DMS 273 treated with DMSO at 0.1 percent for 48 hours (cell line): ENCODE results near the gene KIF12.

Experiments used
- DNase-seq: peaks from one replicate; lab custom pipeline; 2025; lab: John Stamatoyannopoulos, UW

KIF12 gene

DNA sequence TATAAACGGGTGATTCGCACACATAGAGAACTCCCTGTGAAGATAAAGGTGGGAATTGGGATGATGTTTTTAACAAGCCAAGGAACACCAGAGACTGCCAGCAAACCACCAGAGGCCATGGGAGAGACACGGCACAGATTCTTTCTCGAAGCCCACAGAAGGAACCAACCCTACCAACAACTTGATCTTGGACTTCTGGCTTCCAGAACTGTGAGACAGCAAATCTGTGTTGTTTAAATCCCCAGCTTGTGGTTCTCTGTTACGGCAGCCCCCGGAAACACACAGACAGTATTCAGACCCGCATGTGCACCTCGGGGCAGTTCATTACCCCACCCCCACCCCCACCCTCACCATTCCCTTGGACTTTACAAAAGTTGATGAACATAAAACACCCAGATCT, 33.8 kb downstream of the KIF12 start:
- DNase-seq, result no peak

DNA sequence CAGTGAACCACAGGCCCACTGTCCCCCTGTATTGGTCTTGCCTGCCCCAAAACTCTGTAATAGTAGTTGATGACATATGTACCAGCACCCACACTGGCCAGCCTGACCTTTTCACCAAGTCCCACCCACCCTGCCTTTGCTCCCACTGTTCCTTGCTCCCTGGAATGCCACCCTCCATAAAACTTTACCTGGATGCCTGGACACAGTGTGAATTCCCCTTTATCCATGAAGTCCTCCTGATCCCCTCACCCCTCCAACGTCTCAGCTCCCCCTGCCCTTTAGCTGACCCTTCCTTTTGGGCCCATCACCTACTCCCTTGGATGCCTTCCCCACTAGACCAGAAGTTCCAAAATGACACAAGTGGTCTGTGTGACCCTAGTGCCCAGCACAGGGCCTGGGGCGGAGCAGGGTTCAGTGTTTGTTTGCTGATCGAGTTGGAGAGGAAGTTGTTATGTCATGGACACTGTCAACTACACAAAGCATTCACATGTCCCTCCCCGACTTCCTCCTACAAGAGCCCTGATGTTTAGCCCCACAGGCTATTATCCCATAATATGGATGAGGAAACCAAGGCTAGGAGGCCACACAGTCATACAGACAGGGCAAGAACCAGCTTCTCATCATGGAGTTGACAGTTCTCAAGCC, 37.1 kb downstream of the KIF12 start:
- no peak for DNase-seq

DNA sequence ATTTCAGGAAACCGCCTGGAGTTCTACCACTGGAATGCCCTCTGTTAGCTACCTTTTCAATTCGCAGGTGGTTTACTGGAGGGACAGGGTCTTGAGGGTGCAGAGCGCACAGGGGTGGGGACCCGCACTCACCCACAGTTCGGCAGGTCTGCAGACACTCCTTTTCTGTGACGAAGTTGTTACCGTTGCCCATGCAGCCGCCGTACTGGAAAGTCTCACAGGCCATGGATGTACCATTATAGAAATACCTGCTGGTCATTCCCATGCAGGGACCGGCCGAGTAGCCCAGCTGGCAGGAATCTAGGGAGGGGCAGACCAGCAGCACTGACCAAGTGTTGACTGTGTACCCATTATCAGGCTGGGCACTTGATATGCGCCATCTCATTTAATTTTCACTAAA, 37.8 kb downstream of the KIF12 start:
- no peak for DNase-seq

GRCh38 chr9:114060711-114061110, 38.4 kb downstream of the KIF12 start:
- DNase-seq, result no peak

- DNase-seq, result no peak
These were observed 39.0 kb downstream of the KIF12 start for GRCh38 chr9:114060070-114060469.

DNA sequence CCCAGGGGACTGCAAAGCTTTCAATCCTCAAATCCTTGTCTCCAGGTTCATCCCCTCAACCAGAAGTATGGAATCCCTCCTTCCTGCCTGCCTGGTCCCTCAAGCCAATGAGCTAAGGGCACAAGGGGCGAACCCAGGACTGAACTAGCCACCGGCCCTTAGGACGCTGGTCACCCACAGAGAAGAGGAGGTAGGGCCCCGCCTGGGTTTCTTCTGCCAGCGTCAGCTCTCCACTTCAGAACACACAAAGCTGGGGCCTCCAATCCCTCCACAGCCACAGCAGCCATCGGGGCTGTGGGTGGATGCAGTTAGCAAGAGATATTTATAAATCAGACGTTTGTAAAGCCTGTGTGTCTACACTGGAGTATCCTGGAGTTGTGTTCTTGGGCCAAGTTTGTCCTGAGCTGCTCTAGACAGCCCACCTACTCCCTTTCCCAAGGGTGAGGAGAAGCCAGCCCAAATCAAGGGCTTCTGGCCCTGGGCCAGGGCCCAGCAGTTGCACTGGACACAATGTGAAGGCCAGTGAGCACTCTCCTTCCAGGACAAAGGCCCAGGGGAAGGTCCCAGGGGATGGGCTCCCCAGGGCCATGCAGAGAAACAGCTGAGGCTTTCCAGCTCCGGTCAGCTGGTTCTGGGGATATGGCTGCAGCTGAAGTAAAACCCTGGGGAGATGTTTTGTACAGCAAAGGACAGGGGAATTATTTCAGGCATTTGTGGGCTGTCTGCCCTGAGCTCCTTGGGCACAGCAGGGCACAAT, 39.9 kb downstream of the KIF12 start:
- DNase-seq, result no peak

DNA sequence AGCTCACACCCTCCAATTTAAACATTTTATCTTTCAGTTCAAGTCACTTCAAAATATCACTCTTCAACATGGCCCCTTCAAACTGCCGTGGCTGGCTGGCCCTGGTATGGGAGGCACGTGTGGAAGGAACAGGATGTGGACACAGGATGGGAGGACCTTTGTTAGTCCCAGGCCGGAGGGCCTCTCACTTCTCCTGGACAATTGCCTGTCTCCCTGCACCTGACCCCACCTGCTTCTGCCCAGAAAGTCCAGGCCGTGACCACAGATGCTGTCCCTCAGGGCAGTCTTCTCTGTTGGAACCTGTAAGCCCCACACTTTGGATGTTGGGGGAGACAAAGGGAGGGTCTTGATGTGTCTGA, 40.4 kb downstream of the KIF12 start:
- DNase-seq, result no peak

- no peak for DNase-seq
These were observed 41.8 kb downstream of the KIF12 start for GRCh38 chr9:114057161-114057885.

DNA sequence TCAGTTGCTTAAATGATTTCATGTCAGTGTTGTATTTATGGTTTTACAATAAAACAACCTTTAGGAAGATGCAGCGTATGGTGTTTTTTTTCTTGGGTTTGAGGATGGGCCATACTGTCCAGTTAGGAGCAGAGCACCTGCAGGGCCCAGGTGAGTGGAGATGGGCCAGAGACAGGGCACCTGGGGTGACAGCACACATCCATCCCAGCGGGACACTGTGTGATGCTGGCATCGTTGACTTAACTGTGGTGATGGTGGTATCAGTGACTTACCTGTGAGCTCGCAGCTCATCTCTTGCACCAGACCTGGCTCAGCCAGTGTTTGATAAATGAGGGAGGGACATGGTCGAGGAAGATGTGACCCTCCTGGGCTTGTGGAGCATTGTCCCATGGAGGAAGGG, 42.6 kb downstream of the KIF12 start:
- DNase-seq, result no peak

GRCh38 chr9:114055894-114056293, 43.2 kb downstream of the KIF12 start:
- no peak for DNase-seq

DNA sequence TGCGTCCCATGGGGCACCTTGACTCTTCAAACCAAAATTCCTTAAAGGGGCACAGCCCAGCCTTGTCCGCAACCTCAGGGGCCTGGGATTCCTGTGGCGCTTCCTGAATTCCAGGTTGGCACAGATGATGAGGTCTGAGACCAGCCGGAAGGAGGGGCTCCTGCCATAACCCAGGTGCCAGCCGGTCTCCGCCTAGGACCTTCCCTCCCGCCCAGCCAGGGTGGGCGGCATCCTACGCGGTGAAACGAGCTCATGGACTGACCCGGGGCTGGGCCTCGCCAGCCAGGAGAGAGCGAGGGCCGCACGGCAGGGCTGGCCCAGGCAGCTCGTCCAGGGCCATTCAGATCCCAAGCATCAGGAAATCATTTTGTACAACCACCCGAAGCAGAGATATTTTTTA, 44.0 kb downstream of the KIF12 start:
- DNase-seq, result no peak

GRCh38 chr9:114054191-114054690, 44.9 kb downstream of the KIF12 start:
- DNase-seq, result no peak

DNA sequence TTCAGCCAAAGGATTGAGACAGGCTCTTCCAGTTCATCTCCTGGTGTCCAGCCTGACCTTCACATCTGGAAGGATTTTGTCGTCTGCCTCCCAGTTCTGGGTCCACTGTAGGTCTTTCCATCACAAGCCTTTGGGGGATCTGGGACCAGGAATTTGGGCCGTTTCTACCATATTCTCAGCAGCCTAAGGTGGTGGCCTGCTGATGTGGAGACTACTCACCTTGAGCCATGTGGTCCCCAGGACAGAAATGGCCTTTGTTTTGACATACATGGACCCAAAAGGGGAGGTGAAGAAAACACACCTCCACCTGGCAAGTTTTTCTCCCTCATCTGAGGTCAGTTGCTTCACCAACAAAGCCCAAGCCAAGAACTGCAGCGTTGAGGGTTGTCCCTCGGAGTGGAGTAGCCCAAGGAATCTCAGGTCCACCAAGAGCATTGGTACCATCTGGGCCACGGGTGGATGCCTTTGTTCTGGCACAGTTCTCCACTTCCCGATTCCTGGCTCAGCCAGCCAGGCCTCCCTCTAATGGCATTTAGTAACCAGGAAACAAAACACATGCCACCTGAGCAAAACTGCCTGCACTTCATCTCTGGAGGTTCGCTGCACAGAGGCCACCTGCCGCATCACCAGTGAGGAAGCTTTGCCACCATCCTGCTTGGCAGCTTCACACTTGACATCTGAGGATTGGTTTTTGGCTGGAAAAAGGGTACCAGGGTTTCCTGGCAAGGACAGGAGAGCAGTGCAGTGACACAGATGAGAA, 45.7 kb downstream of the KIF12 start:
- DNase-seq, result no peak

- no peak for DNase-seq
These were observed 47.4 kb downstream of the KIF12 start for GRCh38 chr9:114051706-114052105.

DNA sequence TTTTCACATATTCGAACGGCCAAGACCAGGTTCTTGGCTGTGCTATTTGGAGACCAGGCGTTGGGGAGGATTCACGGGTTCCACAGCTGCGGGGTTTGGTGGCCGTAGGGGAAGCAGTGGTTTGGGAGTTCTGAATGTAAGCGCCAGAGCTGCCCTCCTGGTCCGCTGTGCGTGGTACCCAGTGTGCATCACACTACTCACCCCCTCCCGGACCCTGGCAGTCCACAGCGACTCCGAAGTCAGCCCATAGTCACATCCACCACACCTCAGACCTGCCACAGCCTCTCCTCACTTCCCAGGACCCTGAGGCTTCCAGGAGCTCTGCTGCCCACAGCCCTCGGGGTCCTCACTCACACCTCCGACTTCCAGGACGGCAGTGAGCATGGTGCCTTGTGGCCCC, 47.8 kb downstream of the KIF12 start:
- no peak for DNase-seq

- DNase-seq, result no peak
These were observed 48.4 kb downstream of the KIF12 start for GRCh38 chr9:114050646-114051045.

GRCh38 chr9:114050226-114050568, 48.9 kb downstream of the KIF12 start:
- no peak for DNase-seq

GRCh38 chr9:114049441-114050225, 49.5 kb downstream of the KIF12 start:
- DNase-seq, result no peak

DNA sequence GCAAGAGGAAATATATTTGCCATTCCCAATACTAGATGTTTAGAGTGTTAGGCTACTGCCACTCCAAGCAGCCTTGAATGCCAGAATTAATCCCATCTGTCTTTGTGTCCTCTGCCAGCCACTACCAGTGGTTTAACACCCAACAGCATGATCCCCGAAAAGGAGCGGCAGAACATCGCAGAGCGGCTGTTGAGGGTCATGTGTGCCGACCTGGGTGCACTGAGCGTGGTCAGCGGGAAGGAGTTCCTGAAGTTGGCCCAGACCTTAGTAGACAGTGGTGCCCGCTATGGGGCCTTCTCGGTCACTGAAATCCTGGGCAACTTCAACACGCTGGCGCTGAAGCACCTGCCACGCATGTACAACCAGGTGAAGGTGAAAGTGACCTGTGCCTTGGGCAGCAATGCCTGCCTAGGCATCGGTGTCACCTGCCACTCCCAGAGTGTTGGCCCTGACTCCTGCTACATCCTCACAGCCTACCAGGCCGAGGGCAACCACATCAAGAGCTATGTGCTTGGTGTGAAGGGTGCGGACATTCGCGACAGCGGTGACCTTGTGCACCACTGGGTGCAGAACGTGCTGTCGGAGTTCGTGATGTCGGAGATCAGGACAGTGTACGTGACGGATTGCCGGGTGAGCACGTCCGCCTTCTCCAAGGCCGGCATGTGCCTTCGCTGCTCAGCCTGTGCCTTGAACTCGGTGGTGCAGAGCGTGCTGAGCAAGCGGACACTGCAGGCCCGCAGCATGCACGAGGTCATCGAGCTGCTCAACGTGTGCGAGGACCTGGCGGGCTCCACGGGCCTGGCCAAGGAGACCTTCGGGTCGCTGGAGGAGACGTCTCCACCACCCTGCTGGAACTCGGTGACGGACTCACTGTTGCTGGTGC, 50.3 kb downstream of the KIF12 start:
- no peak for DNase-seq

- DNase-seq, result no peak
These were observed 51.4 kb downstream of the KIF12 start for GRCh38 chr9:114047717-114048116.

- no peak for DNase-seq
These were observed 52.2 kb downstream of the KIF12 start for GRCh38 chr9:114046875-114047274.
